ENCODE results near the gene SFR1. TPM values are rescaled to one million over a fixed set of nuclear protein-coding genes. Genes with fewer than 3 reads are reported as not detected.

Gene SFR1
- total RNA-seq, 1 experiment from 2014 or later = 4.3 TPM

DNA sequence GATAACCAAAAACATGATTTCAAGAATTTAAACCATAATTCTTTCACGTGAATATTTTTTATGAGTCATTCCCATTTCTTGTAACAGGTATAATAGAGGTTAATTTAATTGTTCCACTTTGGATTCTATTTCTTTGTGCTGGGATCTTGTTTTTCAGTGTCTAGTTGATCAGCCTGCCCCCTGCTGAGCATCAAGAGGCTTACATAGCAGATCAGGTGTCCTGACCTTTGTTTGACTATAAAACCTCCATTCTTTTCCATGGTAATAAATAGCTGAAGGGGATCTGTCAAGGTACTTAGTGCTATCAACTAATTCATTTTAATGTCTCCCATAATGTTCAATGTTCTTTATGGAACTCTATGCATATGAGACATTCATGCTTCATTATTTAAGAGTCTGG is 41.2 kb upstream of the SFR1 start:
- Histone ChIP-seq H3K9me2 (ENCODE audit: insufficient read depth) (no peaks in the 10 kb centered on the region), H3K4me2 (no peak overlapping the region), H2AFZ (no peak overlapping the region), H3K9me3 (ENCODE audit: insufficient read depth, low read depth) (no peaks in the 10 kb centered on the region), H3K4me1 (replicated peaks; ENCODE audit: insufficient read depth) (peaks cover 5% of the 10 kb centered on the region), H3K4me3 (no peak overlapping the region), H3F3A (ENCODE audit: insufficient read depth, low read depth) (peaks cover 5% of the 10 kb centered on the region; the same call in 1 of the 2 replicates), H3K27ac (no peak overlapping the region), H3K27me3 (ENCODE audit: insufficient read depth, low read depth) (no peaks in the 10 kb centered on the region), H3K79me2 (ENCODE audit: low read depth) (no peaks in the 10 kb centered on the region), H4K20me1 (ENCODE audit: insufficient read depth) (no peaks in the 10 kb centered on the region), H3K36me3 (ENCODE audit: low read depth) (no peaks in the 10 kb centered on the region)
- ChIA-PET CTCF (no interaction called here), POLR2A (ENCODE audit: unreplicated experiment) (no interaction called here)
- TF ChIP-seq, protein P1, sequence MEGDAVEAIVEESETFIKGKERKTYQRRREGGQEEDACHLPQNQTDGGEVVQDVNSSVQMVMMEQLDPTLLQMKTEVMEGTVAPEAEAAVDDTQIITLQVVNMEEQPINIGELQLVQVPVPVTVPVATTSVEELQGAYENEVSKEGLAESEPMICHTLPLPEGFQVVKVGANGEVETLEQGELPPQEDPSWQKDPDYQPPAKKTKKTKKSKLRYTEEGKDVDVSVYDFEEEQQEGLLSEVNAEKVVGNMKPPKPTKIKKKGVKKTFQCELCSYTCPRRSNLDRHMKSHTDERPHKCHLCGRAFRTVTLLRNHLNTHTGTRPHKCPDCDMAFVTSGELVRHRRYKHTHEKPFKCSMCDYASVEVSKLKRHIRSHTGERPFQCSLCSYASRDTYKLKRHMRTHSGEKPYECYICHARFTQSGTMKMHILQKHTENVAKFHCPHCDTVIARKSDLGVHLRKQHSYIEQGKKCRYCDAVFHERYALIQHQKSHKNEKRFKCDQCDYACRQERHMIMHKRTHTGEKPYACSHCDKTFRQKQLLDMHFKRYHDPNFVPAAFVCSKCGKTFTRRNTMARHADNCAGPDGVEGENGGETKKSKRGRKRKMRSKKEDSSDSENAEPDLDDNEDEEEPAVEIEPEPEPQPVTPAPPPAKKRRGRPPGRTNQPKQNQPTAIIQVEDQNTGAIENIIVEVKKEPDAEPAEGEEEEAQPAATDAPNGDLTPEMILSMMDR (conservative IDR thresholded peaks at IDR 0.05) = peak; percentile 43; the same call in 1 of the 2 replicates
- no peak for TF ChIP-seq EZH2 (IDR thresholded peaks at IDR 0.05; ENCODE audit: low read depth)
- intact Hi-C loops (cut with micrococcal nuclease; ENCODE audit: unreplicated experiment) = no loop called here
- BruUV-seq (replicated peaks) = no TSS peak
- no peak for DNase-seq

DNA sequence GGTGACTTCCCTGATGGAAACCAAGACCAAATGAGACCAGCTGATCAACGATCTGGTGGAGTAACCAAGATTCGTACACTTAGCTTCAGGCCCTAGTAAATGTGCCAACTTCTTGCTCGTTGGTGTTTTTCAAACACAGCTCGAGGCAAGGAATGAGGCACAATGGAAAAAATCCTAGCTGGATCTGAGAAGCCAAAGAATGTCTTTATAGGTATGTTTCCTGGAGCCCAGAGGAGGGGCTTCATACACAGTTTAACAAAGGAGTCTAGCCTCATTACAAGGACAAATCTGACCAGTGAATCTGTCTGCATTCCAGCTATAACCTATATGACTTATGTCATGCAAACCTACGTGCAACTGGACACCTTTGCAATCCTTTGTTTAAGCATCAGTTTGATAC is 40.0 kb upstream of the SFR1 start:
- no peak overlapping the region for H3K4me3 ChIP-seq
- CTCF ChIA-PET = interaction anchor here (0.6 to 1.2 kb wide), 2 partner anchors 39 to 42 kb away, joined by 3 to 11 read pairs; no protein-coding TSS in a partner anchor

DNA sequence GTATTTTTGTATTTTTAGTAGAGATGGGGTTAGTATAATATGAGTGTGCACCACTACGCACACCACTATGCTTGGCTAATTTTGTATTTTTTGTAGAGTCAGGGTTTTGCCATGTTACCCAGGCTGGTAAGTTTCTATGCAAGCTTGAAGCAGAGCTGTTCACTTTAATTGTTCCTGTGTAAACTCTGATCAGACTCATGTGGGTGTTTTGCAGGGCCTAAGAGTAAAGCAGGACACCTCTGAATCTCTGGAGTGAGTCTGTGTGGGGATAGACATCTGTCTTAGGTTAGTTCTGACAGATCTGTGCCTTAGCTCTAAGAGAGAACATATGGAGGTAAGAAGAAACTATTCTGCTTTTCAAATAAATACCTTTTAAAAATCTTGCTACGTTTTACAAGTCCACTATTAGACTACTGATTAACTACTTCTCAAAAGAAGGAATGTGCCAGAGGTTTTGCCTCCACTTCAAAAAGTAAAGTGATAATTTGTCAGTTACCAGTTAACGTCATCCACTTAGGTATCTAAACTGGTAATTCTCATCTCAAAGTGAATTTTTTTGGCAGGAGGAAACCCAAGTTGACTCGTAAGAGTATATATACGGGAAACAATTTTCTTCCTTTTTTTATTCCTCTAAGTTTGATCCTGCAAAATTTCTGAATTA is 37.4 kb upstream of the SFR1 start:
- Histone ChIP-seq H3K4me2 (no peak overlapping the region), H3K27me3 (ENCODE audit: insufficient read depth, low read depth) (no peaks in the 10 kb centered on the region), H3K79me2 (ENCODE audit: low read depth) (no peaks in the 10 kb centered on the region), H3F3A (ENCODE audit: insufficient read depth, low read depth) (no peaks in the 10 kb centered on the region), H3K4me1 (replicated peaks; ENCODE audit: insufficient read depth) (peaks cover 11% of the 10 kb centered on the region), H3K4me3 (no peak overlapping the region), H3K27ac (no peak overlapping the region), H3K9me2 (ENCODE audit: insufficient read depth) (no peaks in the 10 kb centered on the region), H2AFZ (no peak overlapping the region), H3K36me3 (ENCODE audit: low read depth) (no peaks in the 10 kb centered on the region), H4K20me1 (ENCODE audit: insufficient read depth) (no peaks in the 10 kb centered on the region), H3K9me3 (ENCODE audit: insufficient read depth, low read depth) (no peaks in the 10 kb centered on the region)
- BruUV-seq (replicated peaks) = no TSS peak
- ChIA-PET CTCF (no interaction called here), POLR2A (ENCODE audit: unreplicated experiment) (no interaction called here)
- intact Hi-C loops (cut with micrococcal nuclease; ENCODE audit: unreplicated experiment) = no loop called here
- TF ChIP-seq, protein P1 (conservative IDR thresholded peaks at IDR 0.05) = no peak
- TF ChIP-seq EZH2 (IDR thresholded peaks at IDR 0.05; ENCODE audit: low read depth) = no peak
- no peak for DNase-seq

More for the DNA sequence above, 40.0 kb upstream of the SFR1 start:
- H3K36me3 ChIP-seq (ENCODE audit: low read depth) = no peaks in the 10 kb centered on the region
- peaks cover 11% of the 10 kb centered on the region for H3K4me1 ChIP-seq (replicated peaks; ENCODE audit: insufficient read depth)
- no peak for DNase-seq
- H2AFZ ChIP-seq = no peak overlapping the region
- POLR2A ChIA-PET (ENCODE audit: unreplicated experiment) = interaction anchor here (0.6 to 0.9 kb wide), 4 partner anchors 39 to 256 kb away, joined by 3 to 10 read pairs (median 8); partner anchors contain the start of genes ITPRIP and SFR1
- no TSS peak for BruUV-seq (replicated peaks)
- no peaks in the 10 kb centered on the region for H4K20me1 ChIP-seq (ENCODE audit: insufficient read depth)
- H3K9me3 ChIP-seq (ENCODE audit: insufficient read depth, low read depth) = no peaks in the 10 kb centered on the region
- H3K27ac ChIP-seq = no peak overlapping the region
- H3F3A ChIP-seq (ENCODE audit: insufficient read depth, low read depth) = peaks cover 3% of the 10 kb centered on the region; the same call in 1 of the 2 replicates
- TF ChIP-seq, protein P1 (conservative IDR thresholded peaks at IDR 0.05) = no peak
- TF ChIP-seq EZH2 (IDR thresholded peaks at IDR 0.05; ENCODE audit: low read depth) = no peak
- no peaks in the 10 kb centered on the region for H3K27me3 ChIP-seq (ENCODE audit: insufficient read depth, low read depth)
- H3K79me2 ChIP-seq (ENCODE audit: low read depth) = no peaks in the 10 kb centered on the region
- no peak overlapping the region for H3K4me2 ChIP-seq
- intact Hi-C loops (cut with micrococcal nuclease; ENCODE audit: unreplicated experiment) = loop anchor here (1.0 kb wide), 1 partner anchor 39 kb away; no protein-coding TSS in a partner anchor
- H3K9me2 ChIP-seq (ENCODE audit: insufficient read depth) = no peaks in the 10 kb centered on the region

Data from PC-9 (cell line).